NT2/D1 (cell line): ENCODE measurements around the gene TRAK2.

Source experiments
- SUZ12 ChIP-seq: IDR thresholded peaks from 2 replicates; pipeline ENCODE4 v1.6.1; 2011; ENCODE audit not compliant: insufficient read length, insufficient read depth; ENCODE audit errors: extremely low read depth
- YY1 ChIP-seq: IDR thresholded peaks from 2 replicates; pipeline ENCODE4 v1.6.1; 2011; ENCODE audit not compliant: insufficient read length, insufficient read depth
- ZNF274 ChIP-seq: IDR thresholded peaks from 2 replicates; pipeline ENCODE4 v1.6.1; 2011; ENCODE audit warnings: mild to moderate bottlenecking, low read depth, low read length

- TF ChIP-seq ZNF274, result no peak
- TF ChIP-seq YY1, result no peak
- TF ChIP-seq SUZ12, result no peak
Observed at GRCh38 chr2:201366146-201366545, 85.1 kb downstream of the TRAK2 start.
